ENCODE data around the gene RAB17. TPM values are rescaled to one million over a fixed set of nuclear protein-coding genes. Genes with fewer than 3 reads are reported as not detected.
A peak's percentile ranks its signal among the peaks of the same experiment; 100 is the strongest.

The RAB17 gene
- total RNA-seq, 1 experiment from 2014 or later: 0.21 TPM

- DNase-seq (ENCODE audit: low read depth in 1 of 2, low spot score in 2 of 2): no peak
- Histone ChIP-seq H3K9me3 (replicated peaks) (no peaks in the 10 kb centered on the region), H3K27ac (no peak overlapping the region), H3K4me3 (no peak overlapping the region), H3K27me3 (replicated peaks) (no peaks in the 10 kb centered on the region), H3K36me3 (no peaks in the 10 kb centered on the region), H3K4me1 (replicated peaks) (peaks cover 6% of the 10 kb centered on the region; the same call in 1 of the 2 replicates)
Observed at GRCh38 chr2:237573721-237574415, 16.7 kb downstream of the RAB17 start.

GRCh38 chr2:237572742-237573101, 17.8 kb downstream of the RAB17 start:
- no peaks in the 10 kb centered on the region for H3K27me3 ChIP-seq (replicated peaks)
- no peaks in the 10 kb centered on the region for H3K9me3 ChIP-seq (replicated peaks)
- H3K27ac ChIP-seq: no peak overlapping the region
- H3K36me3 ChIP-seq: no peaks in the 10 kb centered on the region
- H3K4me3 ChIP-seq: no peak overlapping the region
- peaks cover 6% of the 10 kb centered on the region; the same call in 1 of the 2 replicates for H3K4me1 ChIP-seq (replicated peaks)
- DNase-seq (ENCODE audit: low read depth in 1 of 2, low spot score in 2 of 2): no peak

- DNase-seq (ENCODE audit: low read depth in 1 of 2, low spot score in 2 of 2): peak; percentile 74 to 94
- Histone ChIP-seq H3K27me3 (replicated peaks) (no peaks in the 10 kb centered on the region), H3K4me1 (replicated peaks) (peaks cover 6% of the 10 kb centered on the region; the same call in 1 of the 2 replicates), H3K27ac (no peak overlapping the region), H3K9me3 (replicated peaks) (no peaks in the 10 kb centered on the region), H3K4me3 (no peak overlapping the region), H3K36me3 (no peaks in the 10 kb centered on the region)
Observed at GRCh38 chr2:237572021-237572741, 18.4 kb downstream of the RAB17 start.

- no peak for DNase-seq (ENCODE audit: low read depth in 1 of 2, low spot score in 2 of 2)
- Histone ChIP-seq H3K27ac (no peak overlapping the region), H3K4me1 (replicated peaks) (peaks cover 6% of the 10 kb centered on the region; the same call in 1 of the 2 replicates), H3K27me3 (replicated peaks) (no peaks in the 10 kb centered on the region), H3K36me3 (no peaks in the 10 kb centered on the region), H3K4me3 (no peak overlapping the region), H3K9me3 (replicated peaks) (no peaks in the 10 kb centered on the region)
Observed at GRCh38 chr2:237571551-237571950, 19.0 kb downstream of the RAB17 start.

- Histone ChIP-seq H3K27ac (no peak overlapping the region), H3K36me3 (no peaks in the 10 kb centered on the region), H3K9me3 (replicated peaks) (no peaks in the 10 kb centered on the region), H3K27me3 (replicated peaks) (no peaks in the 10 kb centered on the region), H3K4me3 (no peak overlapping the region), H3K4me1 (replicated peaks) (peaks cover 6% of the 10 kb centered on the region; the same call in 1 of the 2 replicates)
- DNase-seq (ENCODE audit: low read depth in 1 of 2, low spot score in 2 of 2): no peak
Observed at GRCh38 chr2:237570776-237571335, 19.7 kb downstream of the RAB17 start.

- Histone ChIP-seq H3K36me3 (no peaks in the 10 kb centered on the region), H3K4me1 (replicated peaks) (peaks cover 6% of the 10 kb centered on the region; the same call in 1 of the 2 replicates), H3K27me3 (replicated peaks) (no peaks in the 10 kb centered on the region), H3K27ac (no peak overlapping the region), H3K9me3 (replicated peaks) (no peaks in the 10 kb centered on the region; the same call in 1 of the 2 replicates), H3K4me3 (no peak overlapping the region)
- no peak for DNase-seq (ENCODE audit: low read depth in 1 of 2, low spot score in 2 of 2)
Observed at GRCh38 chr2:237569896-237570295, 20.6 kb downstream of the RAB17 start.

- no peaks in the 10 kb centered on the region for H3K27me3 ChIP-seq (replicated peaks)
- peaks cover 6% of the 10 kb centered on the region; the same call in 1 of the 2 replicates for H3K4me1 ChIP-seq (replicated peaks)
- H3K9me3 ChIP-seq (replicated peaks): no peaks in the 10 kb centered on the region; the same call in 1 of the 2 replicates
- no peak overlapping the region for H3K27ac ChIP-seq
- H3K36me3 ChIP-seq: no peaks in the 10 kb centered on the region
- no peak for DNase-seq (ENCODE audit: low read depth in 1 of 2, low spot score in 2 of 2)
- no peak overlapping the region for H3K4me3 ChIP-seq
Observed at GRCh38 chr2:237569041-237569440, 21.5 kb downstream of the RAB17 start.

- DNase-seq (ENCODE audit: low read depth in 1 of 2, low spot score in 2 of 2): no peak
- peaks cover 6% of the 10 kb centered on the region; the same call in 1 of the 2 replicates for H3K4me1 ChIP-seq (replicated peaks)
- no peaks in the 10 kb centered on the region; the same call in 1 of the 2 replicates for H3K9me3 ChIP-seq (replicated peaks)
- no peaks in the 10 kb centered on the region for H3K36me3 ChIP-seq
- no peak overlapping the region for H3K4me3 ChIP-seq
- H3K27me3 ChIP-seq (replicated peaks): no peaks in the 10 kb centered on the region
- H3K27ac ChIP-seq: no peak overlapping the region
Observed at GRCh38 chr2:237568121-237568660, 22.3 kb downstream of the RAB17 start.

- H3K27me3 ChIP-seq (replicated peaks): no peaks in the 10 kb centered on the region
- peaks cover 6% of the 10 kb centered on the region; the same call in 1 of the 2 replicates for H3K4me1 ChIP-seq (replicated peaks)
Observed at GRCh38 chr2:237567276-237568029, 23.1 kb downstream of the RAB17 start.

GRCh38 chr2:237566401-237567235, 23.9 kb downstream of the RAB17 start, which contains the start of gene PRLH:
Gene PRLH (plus strand): TSS chr2:237566574. CDS start chr2:237566574, 0 bp downstream.
- H3K27me3 ChIP-seq (replicated peaks): no peaks in the 10 kb centered on the region
- H3K9me3 ChIP-seq (replicated peaks): no peaks in the 10 kb centered on the region; the same call in 1 of the 2 replicates
- no peak within 1 kb of the TSS for H3K4me3 ChIP-seq
- no peaks in the 10 kb centered on the region; the same call in 1 of the 2 replicates for H3K4me1 ChIP-seq (replicated peaks)
- H3K36me3 ChIP-seq: no peaks in the 10 kb centered on the region
- H3K27ac ChIP-seq: no peak within 1 kb of the TSS
- no peak for DNase-seq (ENCODE audit: low read depth in 1 of 2, low spot score in 2 of 2)

More at GRCh38 chr2:237567276-237568029, 23.1 kb downstream of the RAB17 start:
- Histone ChIP-seq H3K4me3 (no peak overlapping the region), H3K27ac (no peak overlapping the region), H3K9me3 (replicated peaks) (no peaks in the 10 kb centered on the region; the same call in 1 of the 2 replicates), H3K36me3 (no peaks in the 10 kb centered on the region)
- no peak for DNase-seq (ENCODE audit: low read depth in 1 of 2, low spot score in 2 of 2)

- Histone ChIP-seq H3K9me3 (replicated peaks) (no peaks in the 10 kb centered on the region; the same call in 1 of the 2 replicates), H3K27me3 (replicated peaks) (no peaks in the 10 kb centered on the region), H3K4me3 (no peak overlapping the region), H3K4me1 (replicated peaks) (no peaks in the 10 kb centered on the region), H3K27ac (no peak overlapping the region), H3K36me3 (no peaks in the 10 kb centered on the region)
- no peak for DNase-seq (ENCODE audit: low read depth in 1 of 2, low spot score in 2 of 2)
Observed at GRCh38 chr2:237565974-237566373, 24.6 kb downstream of the RAB17 start.

GRCh38 chr2:237564526-237565131, 25.9 kb downstream of the RAB17 start:
- 0 out of 2 replicates have a peak, but pooled peaks cover 3% of the 10 kb centered on the region for H3K27me3 ChIP-seq (replicated peaks)
- H3K27ac ChIP-seq: no peak overlapping the region
- no peaks in the 10 kb centered on the region for H3K36me3 ChIP-seq
- H3K4me3 ChIP-seq: no peak overlapping the region
- no peaks in the 10 kb centered on the region; the same call in 1 of the 2 replicates for H3K9me3 ChIP-seq (replicated peaks)
- no peaks in the 10 kb centered on the region for H3K4me1 ChIP-seq (replicated peaks)
- no peak for DNase-seq (ENCODE audit: low read depth in 1 of 2, low spot score in 2 of 2)

Data from SJSA1 (cell line).